Thyroid gland (tissue), 4 donors: ENCODE data around the gene C9orf50. TPM values are rescaled to one million over a fixed set of nuclear protein-coding genes. Genes with fewer than 3 reads are reported as not detected.

Experiments used
- DNase-seq, 2 donors: peaks; one replicate each; pipeline ENCODE4 v3.0.0-alpha.2; 2019
- H3K27ac ChIP-seq, 3 donors: fragments of 200-600 bp; sonication (generic); 1 replicate in 2 of 3; 2 replicates in 1 of 3; pipeline ENCODE4 v1.5.1; 2016 to 2019; ENCODE audit warnings: mild to moderate bottlenecking in 1 of 3, moderate library complexity in 1 of 3
- H3K27me3 ChIP-seq: fragments of 200-600 bp; sonication (generic); one replicate; pipeline ENCODE4 v1.5.1; 2019
- H3K36me3 ChIP-seq, 2 donors: fragments of 200-600 bp; sonication (generic); one replicate each; pipeline ENCODE4 v1.5.1; 2016 to 2019
- H3K4me1 ChIP-seq, 2 donors: fragments of 200-600 bp; sonication (generic); one replicate each; pipeline ENCODE4 v1.5.1; 2017 to 2019
- H3K4me3 ChIP-seq, 3 donors: fragments of 200-600 bp; sonication (generic); replicated peaks in 1 of 3; 1 replicate in 2 of 3; 2 replicates in 1 of 3; pipeline ENCODE4 v1.5.1; 2016; ENCODE audit warnings: mild to moderate bottlenecking in 1 of 3
- H3K9me3 ChIP-seq: fragments of 200-600 bp; sonication (generic); one replicate; pipeline ENCODE4 v1.5.1; 2017
- CTCF ChIP-seq, 6 experiments: fragments of 200-600 bp in 3 of 6; fragments of 450-650 bp in 3 of 6; sonication (generic) in 3 of 6; IDR thresholded peaks; one replicate each; pipeline ENCODE4 v1.5.1; 2016 to 2019; ENCODE audit warnings: antibody characterized with exemption in 6 of 6, mild to moderate bottlenecking in 2 of 6, inconsistent platforms in 1 of 6, moderate library complexity in 1 of 6
- POLR2A ChIP-seq, 2 donors: fragments of 450-650 bp; IDR thresholded peaks; one replicate each; pipeline ENCODE4 v1.6.1; 2017; ENCODE audit warnings: antibody characterized with exemption in 2 of 2, mild to moderate bottlenecking in 2 of 2, moderate library complexity in 1 of 2
- WGBS, 2 donors: methylation state at CpG; one replicate each; pipeline ENCODE4 v1.1.5; 2017; 5-methylcytosine and 5-hydroxymethylcytosine counted together
- intact Hi-C: fragments of 100-400 bp; cut with DNase I; formaldehyde crosslinking; loops from one replicate; pipeline ENCODE4 v1.15.1; 2023
- total RNA-seq, 4 donors: library from RNA; depleted of rRNA; stranded (reverse); fragments of >200 nt; gene quantifications; one replicate each; pipeline ENCODE4 v1.2.3, GENCODE V29; 2016

C9orf50 gene
- total RNA-seq, 4 donors from 2014 or later = not detected

DNA sequence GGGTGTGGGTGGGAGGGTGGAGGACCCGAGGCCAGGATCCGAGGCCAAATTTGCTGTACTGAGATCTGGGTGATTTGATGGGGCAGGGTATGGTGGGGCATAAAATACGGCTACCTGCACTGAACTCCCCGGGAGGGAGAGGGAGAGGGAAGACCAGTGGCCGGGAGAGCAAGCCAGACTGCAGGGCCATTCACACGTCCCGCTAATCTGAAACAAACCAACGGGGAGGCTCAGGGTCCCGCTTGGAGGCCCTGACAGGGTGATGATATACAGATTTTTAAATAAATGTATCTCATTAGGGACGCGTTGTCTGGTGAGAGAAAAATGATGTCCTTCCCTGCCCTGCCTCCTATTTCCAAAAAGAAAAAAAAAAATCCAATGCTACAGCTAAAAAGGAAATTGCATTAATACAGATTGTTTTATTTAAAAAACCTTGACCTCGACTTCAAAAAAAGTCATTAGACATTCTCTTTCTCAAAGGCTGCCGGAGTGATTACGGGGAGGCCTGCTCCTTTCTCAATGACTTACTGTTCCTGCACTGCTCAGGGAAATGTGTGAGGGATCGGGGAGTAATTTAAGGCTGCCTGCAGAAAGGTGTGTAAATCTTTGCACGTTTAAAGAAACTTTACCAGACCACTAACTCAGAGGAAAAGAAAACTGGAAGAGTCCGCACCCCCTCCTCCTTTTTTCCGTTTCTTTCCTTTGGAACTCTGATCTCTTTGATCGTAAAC lies 33.1 kb upstream of the C9orf50 start:
- WGBS, 2 donors = 46 to 56% methylated on average over 19 of the region's 19 CpGs
- intact Hi-C loops = no loop called here

GRCh38 chr9:129650680-129651235 lies 29.9 kb upstream of the C9orf50 start:
- H3K27ac ChIP-seq = no peak overlapping the region
- DNase-seq = no peak
- TF ChIP-seq POLR2A (IDR thresholded peaks at IDR 0.05) (no peak), CTCF (IDR thresholded peaks at IDR 0.05) (no peak)

More for the DNA sequence above, 33.1 kb upstream of the C9orf50 start:
- H3K9me3 ChIP-seq = no peaks in the 10 kb centered on the region
- H3K4me3 ChIP-seq = no peak overlapping the region
- TF ChIP-seq POLR2A (IDR thresholded peaks at IDR 0.05) = no peak
- no peak for TF ChIP-seq CTCF (IDR thresholded peaks at IDR 0.05)
- H3K27me3 ChIP-seq = no peaks in the 10 kb centered on the region
- no peaks in the 10 kb centered on the region for H3K4me1 ChIP-seq
- no peak for DNase-seq
- H3K27ac ChIP-seq = no peak overlapping the region
- H3K36me3 ChIP-seq = no peaks in the 10 kb centered on the region

GRCh38 chr9:129649726-129650679 lies 29.1 kb upstream of the C9orf50 start:
- Histone ChIP-seq H3K4me1 (no peaks in the 10 kb centered on the region), H3K4me3 (no peak overlapping the region), H3K9me3 (no peaks in the 10 kb centered on the region), H3K27me3 (no peaks in the 10 kb centered on the region), H3K36me3 (no peaks in the 10 kb centered on the region), H3K27ac (no peak overlapping the region)
- intact Hi-C loops = loop anchor here (5.0 to 10.0 kb wide), 2 partner anchors 85 to 137 kb away; no protein-coding TSS in a partner anchor
- TF ChIP-seq CTCF (IDR thresholded peaks at IDR 0.05) = no peak
- no peak for TF ChIP-seq POLR2A (IDR thresholded peaks at IDR 0.05)
- 76 to 77% methylated on average over 17 to 20 of the region's 20 CpGs for WGBS, 2 donors
- DNase-seq = no peak

More at GRCh38 chr9:129650680-129651235, 29.9 kb upstream of the C9orf50 start:
- WGBS, 2 donors = 67 to 87% methylated on average over 6 to 10 of the region's 10 CpGs
- Histone ChIP-seq H3K4me3 (no peak overlapping the region), H3K9me3 (no peaks in the 10 kb centered on the region), H3K4me1 (no peaks in the 10 kb centered on the region), H3K36me3 (no peaks in the 10 kb centered on the region), H3K27me3 (no peaks in the 10 kb centered on the region)
- intact Hi-C loops = no loop called here

- intact Hi-C loops = loop anchor here (5.0 to 10.0 kb wide), 2 partner anchors 86 to 139 kb away; no protein-coding TSS in a partner anchor
- WGBS, 2 donors = 67 to 72% methylated on average over 6 to 10 of the region's 10 CpGs
- Histone ChIP-seq H3K36me3 (no peaks in the 10 kb centered on the region), H3K4me3 (no peak overlapping the region), H3K9me3 (no peaks in the 10 kb centered on the region), H3K27me3 (no peaks in the 10 kb centered on the region), H3K4me1 (no peaks in the 10 kb centered on the region), H3K27ac (no peak overlapping the region)
- no peak for TF ChIP-seq CTCF (IDR thresholded peaks at IDR 0.05)
- no peak for TF ChIP-seq POLR2A (IDR thresholded peaks at IDR 0.05)
- DNase-seq = no peak
Observed at GRCh38 chr9:129648764-129649115, 27.8 kb upstream of the C9orf50 start.
